Stimulated activated CD4-positive, alpha-beta T cell treated with anti-CD3 and anti-CD28 coated beads, Interleukin-2, amount 100 ng/mL, for 24 hours (primary cell): Measurements from ENCODE around the gene SOWAHA.

Experiments used
- DNase-seq, 2 donors: peaks; one replicate each; pipeline ENCODE4 v3.0.0-alpha.2; 2020

Gene SOWAHA

GRCh38 chr5:132859889-132860437 lies 46.9 kb downstream of the SOWAHA start:
- no peak for DNase-seq

- no peak for DNase-seq
These were observed 47.6 kb downstream of the SOWAHA start for GRCh38 chr5:132860742-132861141.

DNA sequence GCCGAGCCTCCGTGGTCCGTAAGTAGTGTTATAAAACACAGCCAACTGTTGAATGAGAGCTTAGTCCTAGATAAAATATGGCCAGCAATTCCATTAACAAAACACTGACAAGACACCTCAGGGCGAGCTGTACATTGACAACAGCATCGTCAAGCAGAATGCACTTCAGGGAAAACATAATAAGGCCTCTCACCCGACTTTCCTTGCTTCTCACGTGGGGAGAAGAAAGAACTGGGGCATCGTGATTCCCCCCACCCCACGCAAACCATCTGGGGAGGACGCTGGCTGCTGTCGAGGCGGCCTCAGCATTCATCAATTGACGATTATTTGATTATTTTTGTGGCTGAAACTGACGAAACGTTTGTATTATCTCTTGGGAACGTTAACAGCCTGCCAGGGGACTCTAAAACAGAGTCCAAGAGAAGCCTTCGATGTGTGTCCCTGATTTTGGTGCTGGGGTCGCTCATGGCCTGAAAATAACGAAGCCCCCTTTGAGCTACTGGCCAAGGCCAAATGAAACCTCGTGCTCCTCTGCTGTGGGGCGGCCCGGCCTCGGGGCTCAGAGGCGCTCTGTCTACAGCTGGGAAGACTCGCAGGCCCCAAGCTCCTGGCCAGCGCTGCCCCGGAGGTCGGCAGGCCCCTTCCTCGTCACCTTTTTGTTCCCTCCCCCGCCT lies 52.7 kb downstream of the SOWAHA start:
- DNase-seq = no peak
